Mesodermal cell (in vitro differentiated cells): ENCODE results near the gene CSK. TPM values are rescaled to one million over a fixed set of nuclear protein-coding genes. Genes with fewer than 3 reads are reported as not detected.
"Not testable (repeated sequence)": the region's sequence is repeated elsewhere in the genome, so short reads cannot be mapped to it uniquely, and the experiment has no call there.

Experiments
- H3K27ac ChIP-seq: 2 replicates; pipeline ENCODE4 v1.7.0; 2013; ENCODE audit warnings: mild to moderate bottlenecking, low read depth, low read length, moderate library complexity; ENCODE audit not compliant: severe bottlenecking
- H3K36me3 ChIP-seq: 2 replicates; pipeline ENCODE4 v1.7.1; 2013; ENCODE audit warnings: mild to moderate bottlenecking, low read length, moderate library complexity; ENCODE audit not compliant: control insufficient read depth, insufficient read depth
- H3K4me1 ChIP-seq: one replicate; pipeline ENCODE4 v1.7.1; 2013; ENCODE audit warnings: mild to moderate bottlenecking, low read length; ENCODE audit not compliant: insufficient read depth, control insufficient read depth, poor library complexity, severe bottlenecking
- H3K4me3 ChIP-seq: 2 replicates; pipeline ENCODE4 v1.7.0; 2013; ENCODE audit warnings: low read length, control low read depth, mild to moderate bottlenecking; ENCODE audit not compliant: insufficient read depth, poor library complexity, severe bottlenecking; ENCODE audit errors: extremely low read depth
- H3K9me3 ChIP-seq: 2 replicates; pipeline ENCODE4 v1.7.1; 2013; ENCODE audit warnings: mild to moderate bottlenecking, low read length, moderate library complexity; ENCODE audit not compliant: control insufficient read depth
- WGBS, 2 experiments: methylation state at CpG; one replicate each; pipeline ENCODE4 v1.1.5; 2013; ENCODE audit warnings: missing lambda C conversion rate in 2 of 2; ENCODE audit not compliant: insufficient coverage in 2 of 2; 5-methylcytosine and 5-hydroxymethylcytosine counted together
- polyA plus RNA-seq, 2 experiments: library from polyadenylated mRNA; stranded (reverse); fragments of 50-300 nt; gene quantifications; one replicate each; pipeline ENCODE4 v1.2.3, GENCODE V29; 2013

Gene CSK
- 41.1 TPM for polyA plus RNA-seq (2013, experiment 1 of 2)
- 35.7 TPM for polyA plus RNA-seq (2013, experiment 2 of 2)

DNA sequence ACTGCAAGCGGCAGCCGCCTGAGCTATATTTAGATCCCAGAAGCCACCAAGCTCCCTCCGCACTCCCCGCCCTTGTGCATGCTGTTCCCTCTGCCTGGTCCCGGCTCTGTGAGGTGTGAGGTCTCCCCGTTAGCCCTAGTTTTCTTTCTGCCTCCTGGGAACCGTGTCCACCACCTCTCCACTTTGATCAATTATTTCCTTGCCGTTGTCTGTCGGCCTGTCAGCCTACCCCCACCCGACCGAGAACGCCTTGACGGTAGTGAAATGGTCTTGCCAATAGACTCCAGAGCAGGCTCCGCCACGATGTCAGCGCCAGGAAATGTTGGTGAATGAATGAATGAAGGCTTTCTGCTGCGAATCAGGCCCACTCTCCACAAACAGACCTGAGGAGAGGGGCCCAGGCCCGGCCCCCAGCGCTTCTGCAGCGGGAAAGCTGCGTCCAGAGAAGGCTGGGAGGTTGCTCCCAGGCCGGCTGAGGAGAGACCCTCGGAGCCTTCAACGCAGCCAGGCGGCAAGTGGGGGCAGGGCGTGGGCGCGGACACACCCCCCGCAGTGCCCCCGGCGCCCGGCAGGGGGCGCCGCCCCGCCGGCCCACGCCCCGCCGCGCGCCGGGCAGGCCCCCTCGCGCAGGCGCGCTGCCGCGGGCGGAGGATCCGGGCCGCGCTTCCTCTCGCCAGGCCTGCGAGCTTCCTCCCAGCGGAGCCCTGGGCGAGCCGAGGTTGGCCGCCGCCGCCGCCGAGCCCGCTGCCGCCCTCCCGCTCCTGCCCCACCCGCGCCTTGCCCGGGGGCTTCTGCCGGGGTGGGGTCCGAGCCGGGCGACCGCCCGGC lies at the start of gene CSK:
Gene CSK (plus strand): TSS at position 650 of the 828 bp plus-strand sequence. CDS start 16,218 bp downstream, outside the sequence.
- no peaks in the 10 kb centered on the region for H3K9me3 ChIP-seq
- 3 to 4% methylated on average over 43 to 67 of the region's 74 CpGs for WGBS, 2 experiments
- no peak within 1 kb of the TSS for H3K27ac ChIP-seq
- H3K4me3 ChIP-seq = peak within 1 kb of the TSS; percentile 87
- peaks cover 18% of the 10 kb centered on the region for H3K36me3 ChIP-seq
- peaks cover 50% of the 10 kb centered on the region for H3K4me1 ChIP-seq

DNA sequence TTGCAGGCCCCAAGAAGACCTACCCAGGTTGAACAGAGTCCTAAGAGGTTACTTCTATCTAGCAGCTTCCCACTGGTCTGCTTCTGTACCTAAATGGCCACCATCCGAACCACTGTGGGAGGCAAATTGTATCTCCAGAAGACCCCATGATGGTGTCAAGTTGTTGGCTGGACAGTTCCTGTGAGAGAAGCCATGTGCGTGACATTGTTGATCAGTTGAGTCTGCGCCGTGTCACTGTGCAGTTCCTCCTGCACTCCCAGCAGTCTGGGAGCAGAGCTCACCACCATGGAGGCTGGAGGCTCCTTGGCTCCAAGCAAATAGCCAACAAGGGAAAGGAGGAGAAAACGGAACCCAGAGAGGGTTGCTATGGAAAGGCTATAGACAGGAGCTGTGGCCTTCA lies 49.0 kb upstream of the CSK start:
- H3K4me1 ChIP-seq = no peaks in the 10 kb centered on the region
- no peak overlapping the region for H3K27ac ChIP-seq
- H3K36me3 ChIP-seq = no peaks in the 10 kb centered on the region
- 82 to 97% methylated on average over 3 to 5 of the region's 5 CpGs for WGBS, 2 experiments
- H3K9me3 ChIP-seq = no peaks in the 10 kb centered on the region
- H3K4me3 ChIP-seq = no peak overlapping the region

DNA sequence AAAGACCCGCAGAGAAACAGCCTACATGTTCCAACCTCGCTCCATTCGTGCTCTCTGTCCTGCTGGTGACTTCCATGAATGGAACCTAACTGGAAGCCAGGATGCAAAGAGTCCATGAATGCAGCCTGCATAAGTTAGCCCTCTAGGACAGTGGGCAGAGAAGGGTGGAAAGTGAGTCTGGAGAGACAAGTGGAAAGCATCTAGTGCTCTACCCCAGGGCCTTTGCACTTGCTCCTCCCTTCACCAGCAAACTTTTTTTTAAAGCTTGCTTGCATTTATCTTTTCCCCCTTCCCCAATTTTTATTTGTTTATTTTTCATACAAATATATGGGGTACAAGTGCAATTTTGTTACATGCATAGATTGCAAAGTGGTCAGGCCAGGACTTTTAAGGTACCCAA lies 48.6 kb upstream of the CSK start:
- H3K27ac ChIP-seq = no peak overlapping the region
- H3K4me1 ChIP-seq = no peaks in the 10 kb centered on the region
- no peak overlapping the region for H3K4me3 ChIP-seq
- H3K36me3 ChIP-seq = no peaks in the 10 kb centered on the region
- no peaks in the 10 kb centered on the region for H3K9me3 ChIP-seq
- WGBS, 2 experiments = 81 to 95% methylated on average over 3 of the region's 3 CpGs

DNA sequence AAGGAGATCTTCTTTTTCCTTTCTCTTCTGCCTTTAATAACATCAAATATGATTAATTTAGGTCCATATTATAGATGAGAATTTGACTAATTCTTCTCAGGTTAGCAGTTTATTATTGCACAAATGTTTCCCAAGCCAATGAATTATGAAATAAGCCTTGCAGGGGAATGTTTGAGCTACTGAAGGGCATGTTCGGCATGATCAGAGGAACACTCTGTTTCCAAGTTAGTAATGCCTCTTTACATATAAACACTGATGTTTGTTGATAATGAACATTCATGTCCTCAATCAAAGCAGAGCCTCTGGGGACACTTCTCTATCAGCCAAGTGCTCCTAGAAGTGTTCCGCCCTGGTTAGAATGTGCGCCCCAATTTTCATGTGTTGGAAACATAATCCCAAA lies 46.6 kb upstream of the CSK start:
- no peak overlapping the region for H3K27ac ChIP-seq
- 83% methylated on average over 2 of the region's 3 CpGs; no CpG with 5 or more reads in 1 of the 2 experiments for WGBS, 2 experiments
- H3K4me3 ChIP-seq = no peak overlapping the region

DNA sequence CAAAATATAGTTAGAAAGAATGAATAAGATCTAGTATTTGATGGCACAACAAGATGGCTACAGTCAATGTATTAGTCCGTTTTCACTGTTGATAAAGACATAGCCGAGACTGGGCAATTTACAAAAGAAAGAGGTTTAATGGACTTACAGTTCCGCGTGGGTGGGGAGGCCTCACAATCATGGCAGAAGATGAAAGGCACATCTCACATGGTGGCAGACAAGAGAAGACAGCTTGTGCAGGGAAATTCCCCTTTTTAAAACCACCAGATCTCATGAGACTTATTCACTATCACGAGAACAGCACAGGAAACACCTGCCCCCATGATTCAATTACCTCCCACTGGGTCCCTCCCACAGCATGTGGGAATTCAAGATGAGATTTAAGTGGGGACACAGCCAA lies 43.6 kb upstream of the CSK start:
- not testable (repeated sequence) for H3K9me3 ChIP-seq, H3K4me3 ChIP-seq, H3K36me3 ChIP-seq, H3K4me1 ChIP-seq, H3K27ac ChIP-seq
- 73 to 82% methylated on average over 4 of the region's 5 CpGs for WGBS, 2 experiments

More for the DNA sequence above, 46.6 kb upstream of the CSK start:
- no peaks in the 10 kb centered on the region for H3K36me3 ChIP-seq
- H3K9me3 ChIP-seq = no peaks in the 10 kb centered on the region
- no peaks in the 10 kb centered on the region for H3K4me1 ChIP-seq

DNA sequence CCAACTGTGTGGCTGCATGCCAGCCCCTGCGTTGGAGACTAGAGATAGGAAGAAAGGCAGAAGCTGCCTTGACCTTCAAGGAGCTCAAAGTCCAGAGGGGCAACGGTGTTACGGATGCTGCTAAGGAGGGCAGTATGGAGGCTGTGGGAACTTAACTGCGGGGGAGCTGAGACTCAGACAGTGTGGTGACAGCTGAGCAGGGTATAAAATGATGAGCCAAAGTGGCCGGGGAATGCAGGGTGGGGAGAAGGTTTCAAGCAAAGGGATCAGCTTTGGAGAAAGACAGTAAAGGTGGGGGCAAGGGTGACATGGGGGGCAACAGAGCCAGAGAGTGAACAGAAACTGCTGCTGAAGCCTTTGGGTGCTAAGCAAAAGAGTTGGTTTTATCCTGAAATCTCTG lies 39.5 kb upstream of the CSK start:
- no peak overlapping the region for H3K4me3 ChIP-seq
- WGBS, 2 experiments = 89 to 94% methylated on average over 5 of the region's 5 CpGs
- peaks cover 6% of the 10 kb centered on the region for H3K9me3 ChIP-seq
- no peak overlapping the region for H3K27ac ChIP-seq
- H3K36me3 ChIP-seq = no peaks in the 10 kb centered on the region
- no peaks in the 10 kb centered on the region for H3K4me1 ChIP-seq

DNA sequence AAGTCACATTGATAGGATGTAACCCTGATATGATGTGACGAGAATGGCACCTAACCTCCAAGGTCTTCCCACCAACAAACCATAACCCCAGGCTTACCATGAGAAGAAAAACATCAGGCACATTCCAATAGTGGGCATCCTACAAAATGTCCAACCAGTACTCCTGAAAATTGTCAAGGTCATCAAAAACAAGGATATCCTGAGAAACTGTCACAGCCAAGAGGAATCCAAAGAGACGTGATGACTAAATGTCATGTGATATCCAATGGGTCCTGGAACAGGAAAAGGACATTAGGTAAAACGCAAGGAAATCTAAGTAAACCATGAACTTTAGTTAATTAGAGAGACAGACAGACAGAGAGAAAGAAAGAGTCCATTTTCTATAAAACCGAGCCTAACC lies 35.5 kb upstream of the CSK start:
- WGBS, 2 experiments = 87 to 100% methylated on average over 2 to 3 of the region's 4 CpGs
- Histone ChIP-seq H3K4me1 (no peaks in the 10 kb centered on the region), H3K27ac (no peak overlapping the region), H3K4me3 (no peak overlapping the region), H3K9me3 (peaks cover 6% of the 10 kb centered on the region), H3K36me3 (no peaks in the 10 kb centered on the region)

DNA sequence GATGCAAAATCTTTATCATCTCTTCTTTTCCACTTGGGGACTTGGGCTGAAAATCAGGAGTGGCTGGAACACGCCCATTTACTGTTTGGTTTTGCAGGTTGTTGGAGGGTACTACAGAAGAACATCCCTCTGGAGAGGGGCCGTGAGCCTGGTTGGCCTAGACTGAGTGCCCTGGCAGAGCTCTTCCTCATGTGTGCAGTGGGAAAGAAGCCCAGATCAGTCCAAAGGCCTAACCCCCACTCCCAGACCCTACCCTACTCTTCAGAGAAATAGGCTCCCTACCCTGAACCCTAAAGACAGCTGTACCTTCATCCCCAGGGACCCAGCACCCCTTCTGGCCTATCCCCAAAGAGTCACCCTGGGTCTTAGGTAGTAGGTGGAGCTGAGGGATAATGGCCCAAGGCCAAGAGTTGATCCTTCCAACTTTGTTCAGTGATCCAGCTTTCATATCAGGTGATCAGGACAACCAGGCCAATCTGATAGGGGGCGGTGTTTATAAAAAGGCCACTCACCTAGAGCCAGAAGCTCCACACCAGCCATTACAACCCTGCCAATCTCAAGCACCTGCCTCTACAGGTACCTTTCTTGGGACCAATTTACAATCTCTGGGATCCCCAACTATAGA lies 33.4 kb upstream of the CSK start, which contains the start of gene CYP1A2:
Gene CYP1A2 (plus strand): TSS at position 524 of the 625 bp plus-strand sequence. CDS start 894 bp downstream, outside the sequence.
- WGBS, 2 experiments = 70% methylated on average over 2 of the region's 3 CpGs; no CpG with 5 or more reads in 1 of the 2 experiments
- no peak within 1 kb of the TSS for H3K4me3 ChIP-seq
- peaks cover 12% of the 10 kb centered on the region for H3K4me1 ChIP-seq
- H3K27ac ChIP-seq = no peak within 1 kb of the TSS
- no peaks in the 10 kb centered on the region for H3K36me3 ChIP-seq
- H3K9me3 ChIP-seq = no peaks in the 10 kb centered on the region

DNA sequence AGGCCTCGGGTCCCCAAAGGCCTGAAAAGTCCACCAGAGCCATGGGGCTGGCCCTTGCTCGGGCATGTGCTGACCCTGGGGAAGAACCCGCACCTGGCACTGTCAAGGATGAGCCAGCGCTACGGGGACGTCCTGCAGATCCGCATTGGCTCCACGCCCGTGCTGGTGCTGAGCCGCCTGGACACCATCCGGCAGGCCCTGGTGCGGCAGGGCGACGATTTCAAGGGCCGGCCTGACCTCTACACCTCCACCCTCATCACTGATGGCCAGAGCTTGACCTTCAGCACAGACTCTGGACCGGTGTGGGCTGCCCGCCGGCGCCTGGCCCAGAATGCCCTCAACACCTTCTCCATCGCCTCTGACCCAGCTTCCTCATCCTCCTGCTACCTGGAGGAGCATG lies 32.0 kb upstream of the CSK start:
- Histone ChIP-seq H3K9me3 (no peaks in the 10 kb centered on the region), H3K27ac (no peak overlapping the region), H3K4me3 (no peak overlapping the region), H3K4me1 (peaks cover 12% of the 10 kb centered on the region), H3K36me3 (no peaks in the 10 kb centered on the region)
- WGBS, 2 experiments = 93 to 94% methylated on average over 15 to 20 of the region's 20 CpGs

DNA sequence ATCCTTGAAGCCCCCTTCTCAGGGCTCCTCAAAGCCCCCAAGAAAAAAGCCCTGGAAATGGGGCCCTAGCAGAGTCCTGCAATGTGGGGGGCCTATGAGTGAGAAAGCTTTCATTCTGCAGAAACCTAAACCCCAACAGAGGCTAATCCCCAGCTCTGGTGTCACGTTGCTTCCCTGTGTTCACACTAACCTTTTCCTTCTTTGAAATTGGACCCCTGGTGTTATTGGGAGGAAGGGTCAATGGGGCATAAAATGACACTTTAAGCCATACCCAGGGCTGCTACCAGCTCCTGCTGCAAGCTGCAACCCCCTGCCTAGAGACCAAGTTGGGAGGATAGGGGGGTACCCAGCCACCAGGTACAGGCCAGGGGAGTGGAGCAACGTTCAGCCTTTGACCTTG lies 31.1 kb upstream of the CSK start:
- Histone ChIP-seq H3K9me3 (no peaks in the 10 kb centered on the region), H3K27ac (no peak overlapping the region), H3K4me3 (no peak overlapping the region), H3K36me3 (no peaks in the 10 kb centered on the region), H3K4me1 (peaks cover 12% of the 10 kb centered on the region)
- 27 to 40% methylated on average over 1 of the region's 2 CpGs for WGBS, 2 experiments

DNA sequence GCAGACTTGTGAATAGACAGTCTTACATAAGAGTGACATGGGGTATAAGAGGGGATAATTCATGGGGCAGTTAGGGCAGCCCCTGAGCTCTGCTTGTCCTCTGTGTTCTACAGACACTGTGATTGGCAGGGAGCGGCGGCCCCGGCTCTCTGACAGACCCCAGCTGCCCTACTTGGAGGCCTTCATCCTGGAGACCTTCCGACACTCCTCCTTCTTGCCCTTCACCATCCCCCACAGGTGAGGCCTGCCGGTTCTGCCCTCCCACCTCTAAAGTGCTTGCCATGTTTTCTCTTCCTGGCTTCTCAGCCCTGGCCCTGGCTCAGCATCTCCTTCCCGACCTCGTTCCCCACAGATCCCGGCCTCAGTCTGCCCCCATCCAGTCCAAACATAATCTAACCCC lies 29.9 kb upstream of the CSK start:
- Histone ChIP-seq H3K4me3 (no peak overlapping the region), H3K9me3 (no peaks in the 10 kb centered on the region), H3K27ac (no peak overlapping the region), H3K36me3 (no peaks in the 10 kb centered on the region), H3K4me1 (peaks cover 12% of the 10 kb centered on the region)
- WGBS, 2 experiments = 83 to 84% methylated on average over 8 of the region's 8 CpGs
